Naive thymus-derived CD4-positive, alpha-beta T cell (primary cell): Measurements from ENCODE around the gene GRB7. TPM values are rescaled to one million over a fixed set of nuclear protein-coding genes. Genes with fewer than 3 reads are reported as not detected.

ENCODE experiments used
- ATAC-seq: fragments of 150-1000 bp; cut with Tn5 transposase; 2 replicates; pipeline ENCODE4 v1.10.0; 2021; ENCODE audit warnings: mild to moderate bottlenecking, moderate library complexity
- CTCF ChIA-PET: fragments of 350-600 bp; sonication (Branson Sonifier 250); formaldehyde crosslinking; loops from one replicate; lab custom pipeline; 2021; ENCODE audit warnings: antibody characterized with exemption; lab: Charles Lee
- POLR2A ChIA-PET: fragments of 350-600 bp; sonication (Branson Sonifier 250); formaldehyde crosslinking; loops from one replicate; lab custom pipeline; 2021; ENCODE audit warnings: antibody characterized with exemption, inconsistent platforms; lab: Charles Lee
- DNase-seq, 9 donors: peaks; one replicate each; pipeline versions ENCODE4 v3.0.0 to v3.0.0-alpha.2; 2020 to 2022; ENCODE audit warnings: mixed read lengths in 1 of 9
- H3K27ac ChIP-seq: one replicate; pipeline ENCODE4 v1.7.0; 2013; ENCODE audit warnings: mild to moderate bottlenecking, low read depth, low read length, moderate library complexity
- H3K27me3 ChIP-seq, 2 donors: one replicate each; pipeline ENCODE4 v1.7.0; 2013; ENCODE audit warnings: low read length in 2 of 2, mild to moderate bottlenecking in 2 of 2, moderate library complexity in 2 of 2; ENCODE audit not compliant: control insufficient read depth in 2 of 2, insufficient read depth in 2 of 2
- H3K36me3 ChIP-seq, 3 experiments: 1 replicate in 2 of 3; 2 replicates in 1 of 3; pipeline ENCODE4 v1.7.0; 2013; ENCODE audit warnings: low read length in 3 of 3, mild to moderate bottlenecking in 3 of 3, moderate library complexity in 1 of 3; ENCODE audit not compliant: insufficient read depth in 3 of 3, control insufficient read depth in 2 of 3
- H3K4me1 ChIP-seq, 2 donors: one replicate each; pipeline ENCODE4 v1.7.0; 2013; ENCODE audit warnings: low read length in 2 of 2, mild to moderate bottlenecking in 2 of 2, moderate library complexity in 1 of 2; ENCODE audit not compliant: control insufficient read depth in 2 of 2, insufficient read depth in 2 of 2
- H3K4me3 ChIP-seq: 2 replicates; pipeline ENCODE4 v1.7.0; 2013; ENCODE audit warnings: mild to moderate bottlenecking, low read length
- H3K9me3 ChIP-seq, 3 experiments: 1 replicate in 2 of 3; 2 replicates in 1 of 3; pipeline ENCODE4 v1.7.0; 2013; ENCODE audit warnings: low read length in 3 of 3; ENCODE audit not compliant: control insufficient read depth in 2 of 3
- H3K27ac Mint-ChIP-seq, 9 donors: one replicate each; pipeline ENCODE4 v1.8.0; 2020 to 2022; ENCODE audit warnings: mixed read lengths in 9 of 9, mild to moderate bottlenecking in 8 of 9, moderate library complexity in 5 of 9, inconsistent platforms in 2 of 9
- H3K27me3 Mint-ChIP-seq, 5 donors: one replicate each; pipeline ENCODE4 v1.8.0; 2021 to 2022; ENCODE audit warnings: mixed read lengths in 5 of 5, mild to moderate bottlenecking in 1 of 5
- H3K36me3 Mint-ChIP-seq, 5 donors: one replicate each; pipeline ENCODE4 v1.8.0; 2020 to 2022; ENCODE audit warnings: mixed read lengths in 5 of 5, mild to moderate bottlenecking in 3 of 5, inconsistent platforms in 1 of 5
- H3K4me1 Mint-ChIP-seq, 7 donors: one replicate each; pipeline ENCODE4 v1.8.0; 2020 to 2022; ENCODE audit warnings: mixed read lengths in 7 of 7, mild to moderate bottlenecking in 3 of 7, inconsistent platforms in 1 of 7
- H3K4me3 Mint-ChIP-seq, 10 donors: one replicate each; pipeline ENCODE4 v1.8.0; 2020 to 2022; ENCODE audit warnings: mild to moderate bottlenecking in 10 of 10, mixed read lengths in 10 of 10, moderate library complexity in 6 of 10, inconsistent platforms in 2 of 10
- H3K9me3 Mint-ChIP-seq, 11 donors: one replicate each; pipeline ENCODE4 v1.8.0; 2020 to 2022; ENCODE audit warnings: mixed read lengths in 11 of 11, mild to moderate bottlenecking in 4 of 11, inconsistent platforms in 1 of 11, moderate library complexity in 1 of 11
- intact Hi-C, 2 donors: fragments of 100-400 bp; cut with micrococcal nuclease; formaldehyde crosslinking; loops; one replicate each; pipeline ENCODE4 v1.15.1; 2023
- polyA plus RNA-seq, 2 donors: library from polyadenylated mRNA; unstranded; fragments of 300-500 nt; fragmentation: Illumina TruSeq; gene quantifications; one replicate each; pipeline ENCODE4 v1.2.3, GENCODE V29; 2021
- total RNA-seq, 6 experiments: library from RNA in 5 of 6; stranded (reverse) in 5 of 6; gene quantifications; 1 replicate in 5 of 6; 2 replicates in 1 of 6; pipeline ENCODE4 v1.2.3 and lab custom pipeline; 2021 to 2026

GRB7 gene
- total and polyA plus RNA-seq, 7 experiments from 2014 or later: 0.99 TPM; not detected in 6

GRCh38 chr17:39701784-39702422, 35.8 kb upstream of the GRB7 start:
- DNase-seq (no peak), ATAC-seq (no peak)
- Histone ChIP-seq H3K27ac (no peak overlapping the region), H3K4me1 (peaks cover 2 to 7% of the 10 kb centered on the region in 2 donors), H3K4me3 (no peak overlapping the region), H3K9me3 (no peaks in the 10 kb centered on the region), H3K27me3 (peaks cover 3 to 14% of the 10 kb centered on the region in 2 donors), H3K36me3 (no peaks in the 10 kb centered on the region)
- H3K36me3 Mint-ChIP-seq: peaks cover 0 to 12% (median 6%) of the 10 kb centered on the region in 5 donors
- peaks cover 0 to 2% (median 0%) of the 10 kb centered on the region in 11 donors for H3K9me3 Mint-ChIP-seq
- peaks cover 28 to 48% (median 29%) of the 10 kb centered on the region in 5 donors for H3K27me3 Mint-ChIP-seq
- intact Hi-C loops: no loop called here
- ChIA-PET POLR2A (interaction anchor here (1.2 to 2.0 kb wide), 2 partner anchors 12 to 14 kb away, joined by 5 to 7 read pairs; partner anchors contain the start of gene PGAP3), CTCF (interaction anchor here (2.0 kb wide), 1 partner anchor 14 kb away, joined by 4 read pairs; the partner anchor contains the start of gene PGAP3)
- H3K4me3 Mint-ChIP-seq: no peak overlapping the region
- peaks cover 7 to 29% (median 15%) of the 10 kb centered on the region in 7 donors for H3K4me1 Mint-ChIP-seq
- peak overlapping the region in 1 of 9 donors; percentile 13 for H3K27ac Mint-ChIP-seq

- no peak overlapping the region for H3K27ac Mint-ChIP-seq
- Histone ChIP-seq H3K4me1 (peaks cover 7 to 16% of the 10 kb centered on the region in 2 donors), H3K4me3 (no peak overlapping the region), H3K27ac (no peak overlapping the region), H3K36me3 (no peaks in the 10 kb centered on the region), H3K9me3 (no peaks in the 10 kb centered on the region), H3K27me3 (peaks cover 3 to 14% of the 10 kb centered on the region in 2 donors)
- peaks cover 17 to 41% (median 27%) of the 10 kb centered on the region in 7 donors for H3K4me1 Mint-ChIP-seq
- DNase-seq: no peak
- intact Hi-C loops: no loop called here
- no peak overlapping the region for H3K4me3 Mint-ChIP-seq
- peaks cover 0 to 6% (median 0%) of the 10 kb centered on the region in 5 donors for H3K36me3 Mint-ChIP-seq
- peaks cover 24 to 42% (median 28%) of the 10 kb centered on the region in 5 donors for H3K27me3 Mint-ChIP-seq
- H3K9me3 Mint-ChIP-seq: peaks cover 0 to 2% (median 0%) of the 10 kb centered on the region in 11 donors
- CTCF ChIA-PET: interaction anchor here (2.0 kb wide), 1 partner anchor 16 kb away, joined by 4 read pairs; the partner anchor contains the start of gene PGAP3
- no peak for ATAC-seq
- POLR2A ChIA-PET: interaction anchor here (0.6 to 2.0 kb wide), 2 partner anchors 16 to 23 kb away, joined by 3 to 7 read pairs; partner anchors contain the start of gene PGAP3
Measured at GRCh38 chr17:39702901-39703893, 34.5 kb upstream of the GRB7 start.

- intact Hi-C loops: no loop called here
- Histone ChIP-seq H3K27ac (no peak overlapping the region), H3K36me3 (no peaks in the 10 kb centered on the region), H3K4me1 (peaks cover 7 to 16% of the 10 kb centered on the region in 2 donors), H3K4me3 (no peak overlapping the region), H3K9me3 (no peaks in the 10 kb centered on the region), H3K27me3 (peaks cover 3 to 14% of the 10 kb centered on the region in 2 donors)
- POLR2A ChIA-PET: interaction anchor here (0.6 to 1.4 kb wide), 2 partner anchors 24 to 26 kb away, joined by 3 read pairs; partner anchors contain the start of gene MIEN1
- Mint-ChIP-seq H3K9me3 (peaks cover 0 to 2% (median 0%) of the 10 kb centered on the region in 11 donors), H3K27me3 (peaks cover 21 to 36% (median 24%) of the 10 kb centered on the region in 5 donors), H3K4me3 (no peak overlapping the region), H3K4me1 (peaks cover 17 to 46% (median 29%) of the 10 kb centered on the region in 7 donors), H3K36me3 (peaks cover 0 to 6% (median 0%) of the 10 kb centered on the region in 5 donors), H3K27ac (no peak overlapping the region)
- ATAC-seq (no peak), DNase-seq (no peak)
- CTCF ChIA-PET: no interaction called here
Measured at GRCh38 chr17:39703913-39704312, 33.8 kb upstream of the GRB7 start.

DNA sequence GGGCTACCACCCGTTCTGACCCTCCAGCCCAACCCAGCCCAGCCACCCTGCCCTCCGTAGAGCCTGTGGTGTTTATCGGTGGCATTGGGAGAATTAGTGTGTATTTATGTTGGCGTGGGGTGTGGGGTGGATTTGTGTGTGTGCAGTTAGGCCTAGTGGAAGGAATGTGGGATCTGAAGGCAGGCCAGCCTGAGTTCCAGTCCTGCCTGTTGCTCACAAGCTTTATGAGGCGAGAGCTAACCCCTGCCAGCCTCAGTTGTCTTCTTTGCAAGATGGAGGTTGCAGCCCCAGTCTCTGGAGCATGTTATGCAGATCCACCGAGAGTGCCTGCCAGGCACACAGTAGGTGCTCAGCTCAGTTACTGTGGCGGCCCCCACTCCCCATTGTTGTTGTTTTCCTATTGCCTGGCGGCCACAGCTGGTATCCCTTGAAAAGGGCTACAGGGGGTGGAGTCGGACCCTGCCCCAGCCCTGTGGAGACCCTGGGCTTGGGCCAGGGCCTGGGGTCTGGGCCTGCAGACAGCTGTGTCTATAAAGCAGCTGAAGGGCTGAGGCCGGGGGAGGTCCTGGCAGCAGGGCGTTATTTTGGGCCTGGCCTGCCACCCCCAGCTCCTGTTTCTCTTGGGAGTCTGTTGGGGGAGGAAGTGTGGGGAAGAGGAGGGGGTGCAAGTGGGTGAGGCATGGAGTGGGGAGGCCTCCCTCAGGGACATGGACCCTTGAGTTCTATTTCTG, 32.8 kb upstream of the GRB7 start:
- intact Hi-C loops: no loop called here
- Histone ChIP-seq H3K4me1 (peaks cover 7 to 16% of the 10 kb centered on the region in 2 donors), H3K36me3 (no peaks in the 10 kb centered on the region), H3K27ac (no peak overlapping the region), H3K4me3 (no peak overlapping the region), H3K27me3 (peaks cover 0 to 4% of the 10 kb centered on the region in 2 donors), H3K9me3 (no peaks in the 10 kb centered on the region)
- DNase-seq: no peak
- CTCF ChIA-PET: no interaction called here
- no peak for ATAC-seq
- peaks cover 15 to 48% (median 26%) of the 10 kb centered on the region in 7 donors for H3K4me1 Mint-ChIP-seq
- H3K9me3 Mint-ChIP-seq: peaks cover 0 to 2% (median 0%) of the 10 kb centered on the region in 11 donors
- peaks cover 10 to 26% (median 14%) of the 10 kb centered on the region in 5 donors for H3K27me3 Mint-ChIP-seq
- peak overlapping the region in 1 of 10 donors; percentile 43 for H3K4me3 Mint-ChIP-seq
- no peaks in the 10 kb centered on the region for H3K36me3 Mint-ChIP-seq
- H3K27ac Mint-ChIP-seq: no peak overlapping the region
- POLR2A ChIA-PET: interaction anchor here (0.7 to 1.4 kb wide), 2 partner anchors 25 to 157 kb away, joined by 3 read pairs; partner anchors contain the start of gene MIEN1

GRCh38 chr17:39705786-39706348, 31.9 kb upstream of the GRB7 start:
- peaks cover 0 to 2% (median 0%) of the 10 kb centered on the region in 11 donors for H3K9me3 Mint-ChIP-seq
- CTCF ChIA-PET: interaction anchor here (0.6 kb wide), 2 partner anchors 82 to 116 kb away, joined by 3 read pairs; no protein-coding TSS in a partner anchor
- no peaks in the 10 kb centered on the region for H3K36me3 Mint-ChIP-seq
- intact Hi-C loops: no loop called here
- peaks cover 15 to 45% (median 25%) of the 10 kb centered on the region in 7 donors for H3K4me1 Mint-ChIP-seq
- ATAC-seq (no peak), DNase-seq (no peak)
- Histone ChIP-seq H3K36me3 (no peaks in the 10 kb centered on the region), H3K4me3 (no peak overlapping the region), H3K27ac (no peak overlapping the region), H3K4me1 (peaks cover 7 to 16% of the 10 kb centered on the region in 2 donors), H3K27me3 (peaks cover 0 to 4% of the 10 kb centered on the region in 2 donors), H3K9me3 (no peaks in the 10 kb centered on the region)
- H3K27me3 Mint-ChIP-seq: peaks cover 9 to 21% (median 10%) of the 10 kb centered on the region in 5 donors
- POLR2A ChIA-PET: interaction anchor here (0.7 to 1.9 kb wide), 2 partner anchors 24 to 156 kb away, joined by 3 to 7 read pairs; partner anchors contain the start of gene MIEN1
- peak overlapping the region in 1 of 9 donors; percentile 42 for H3K27ac Mint-ChIP-seq
- no peak overlapping the region for H3K4me3 Mint-ChIP-seq
